ENCODE measurements around the gene CALY. TPM values are rescaled to one million over a fixed set of nuclear protein-coding genes. Genes with fewer than 3 reads are reported as not detected.
A peak's percentile ranks its signal among the peaks of the same experiment; 100 is the strongest.

Gene CALY
- total RNA-seq, 1 donor from 2014 or later, result 19.8 TPM

DNA sequence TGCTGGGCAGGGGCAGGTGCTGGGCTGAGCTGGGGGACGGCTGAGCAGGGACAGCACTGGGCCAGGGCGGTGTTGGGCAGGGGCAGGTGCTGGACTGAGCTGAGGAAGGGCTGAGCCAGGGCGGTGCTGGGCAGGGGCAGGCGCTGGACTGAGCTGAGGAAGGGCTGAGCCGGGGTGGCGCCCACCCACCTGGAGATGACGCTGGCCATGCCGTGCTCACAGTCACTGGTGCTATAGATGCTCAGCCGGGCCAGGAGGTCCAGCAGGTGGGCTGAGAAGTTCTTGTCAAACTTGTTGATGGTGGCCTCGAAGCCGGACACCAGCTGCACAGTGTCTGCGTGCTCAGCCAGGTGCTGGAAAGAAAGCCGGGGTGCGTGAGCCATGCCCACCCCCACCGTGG, 55.6 kb downstream of the CALY start:
- peaks cover 2% of the 10 kb centered on the region for H3K9me3 Mint-ChIP-seq (ENCODE audit: unreplicated experiment)
- H3K27ac Mint-ChIP-seq (ENCODE audit: unreplicated experiment), result no peak overlapping the region
- peaks cover 3% of the 10 kb centered on the region for H3K27me3 Mint-ChIP-seq (ENCODE audit: unreplicated experiment)
- no peaks in the 10 kb centered on the region for H3K36me3 Mint-ChIP-seq (ENCODE audit: unreplicated experiment)
- TF ChIP-seq, protein P1, sequence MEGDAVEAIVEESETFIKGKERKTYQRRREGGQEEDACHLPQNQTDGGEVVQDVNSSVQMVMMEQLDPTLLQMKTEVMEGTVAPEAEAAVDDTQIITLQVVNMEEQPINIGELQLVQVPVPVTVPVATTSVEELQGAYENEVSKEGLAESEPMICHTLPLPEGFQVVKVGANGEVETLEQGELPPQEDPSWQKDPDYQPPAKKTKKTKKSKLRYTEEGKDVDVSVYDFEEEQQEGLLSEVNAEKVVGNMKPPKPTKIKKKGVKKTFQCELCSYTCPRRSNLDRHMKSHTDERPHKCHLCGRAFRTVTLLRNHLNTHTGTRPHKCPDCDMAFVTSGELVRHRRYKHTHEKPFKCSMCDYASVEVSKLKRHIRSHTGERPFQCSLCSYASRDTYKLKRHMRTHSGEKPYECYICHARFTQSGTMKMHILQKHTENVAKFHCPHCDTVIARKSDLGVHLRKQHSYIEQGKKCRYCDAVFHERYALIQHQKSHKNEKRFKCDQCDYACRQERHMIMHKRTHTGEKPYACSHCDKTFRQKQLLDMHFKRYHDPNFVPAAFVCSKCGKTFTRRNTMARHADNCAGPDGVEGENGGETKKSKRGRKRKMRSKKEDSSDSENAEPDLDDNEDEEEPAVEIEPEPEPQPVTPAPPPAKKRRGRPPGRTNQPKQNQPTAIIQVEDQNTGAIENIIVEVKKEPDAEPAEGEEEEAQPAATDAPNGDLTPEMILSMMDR (IDR thresholded peaks at IDR 0.05; ENCODE audit: partially characterized antibody, unreplicated experiment), result no peak
- no peak overlapping the region for H3K4me3 Mint-ChIP-seq (ENCODE audit: unreplicated experiment)
- H3K4me1 Mint-ChIP-seq (ENCODE audit: low read depth, unreplicated experiment), result peaks cover 6% of the 10 kb centered on the region
- DNase-seq, result no peak

DNA sequence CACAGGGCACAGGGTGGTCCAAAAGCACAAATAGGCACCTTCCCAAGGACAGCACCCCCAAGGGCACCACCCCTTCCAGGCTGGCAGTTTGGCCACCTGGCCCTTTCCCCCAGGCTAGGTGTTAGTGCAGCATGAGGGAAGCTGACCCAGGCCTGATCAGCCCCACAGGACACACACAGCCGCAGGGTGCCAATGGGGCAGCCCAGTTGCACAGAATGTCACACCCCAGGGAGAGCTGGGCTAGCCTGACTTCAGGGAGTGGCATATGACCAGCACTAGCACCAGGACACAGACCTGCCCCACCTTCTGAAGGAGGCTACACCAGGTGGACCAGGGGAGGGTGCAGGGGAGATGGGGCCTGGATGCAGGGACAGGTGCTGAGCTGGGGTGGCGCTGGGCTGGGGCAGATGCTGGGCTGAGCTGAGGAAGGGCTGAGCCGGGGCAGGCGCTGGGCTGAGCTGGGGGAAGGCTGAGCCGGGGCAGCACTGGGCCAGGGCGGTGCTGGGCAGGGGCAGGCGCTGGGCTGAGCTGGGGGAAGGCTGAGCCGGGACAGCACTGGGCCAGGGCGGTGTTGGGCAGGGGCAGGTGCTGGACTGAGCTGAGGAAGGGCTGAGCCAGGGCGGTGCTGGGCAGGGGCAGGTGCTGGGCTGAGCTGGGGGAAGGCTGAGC, 56.2 kb downstream of the CALY start:
- H3K4me3 Mint-ChIP-seq (ENCODE audit: unreplicated experiment), result no peak overlapping the region
- H3K4me1 Mint-ChIP-seq (ENCODE audit: low read depth, unreplicated experiment), result peaks cover 6% of the 10 kb centered on the region
- TF ChIP-seq, protein P1 (IDR thresholded peaks at IDR 0.05; ENCODE audit: partially characterized antibody, unreplicated experiment), result no peak
- peaks cover under 1% of the 10 kb centered on the region for H3K9me3 Mint-ChIP-seq (ENCODE audit: unreplicated experiment)
- no peak overlapping the region for H3K27ac Mint-ChIP-seq (ENCODE audit: unreplicated experiment)
- peaks cover 3% of the 10 kb centered on the region for H3K27me3 Mint-ChIP-seq (ENCODE audit: unreplicated experiment)
- no peak for DNase-seq
- H3K36me3 Mint-ChIP-seq (ENCODE audit: unreplicated experiment), result no peaks in the 10 kb centered on the region

DNA sequence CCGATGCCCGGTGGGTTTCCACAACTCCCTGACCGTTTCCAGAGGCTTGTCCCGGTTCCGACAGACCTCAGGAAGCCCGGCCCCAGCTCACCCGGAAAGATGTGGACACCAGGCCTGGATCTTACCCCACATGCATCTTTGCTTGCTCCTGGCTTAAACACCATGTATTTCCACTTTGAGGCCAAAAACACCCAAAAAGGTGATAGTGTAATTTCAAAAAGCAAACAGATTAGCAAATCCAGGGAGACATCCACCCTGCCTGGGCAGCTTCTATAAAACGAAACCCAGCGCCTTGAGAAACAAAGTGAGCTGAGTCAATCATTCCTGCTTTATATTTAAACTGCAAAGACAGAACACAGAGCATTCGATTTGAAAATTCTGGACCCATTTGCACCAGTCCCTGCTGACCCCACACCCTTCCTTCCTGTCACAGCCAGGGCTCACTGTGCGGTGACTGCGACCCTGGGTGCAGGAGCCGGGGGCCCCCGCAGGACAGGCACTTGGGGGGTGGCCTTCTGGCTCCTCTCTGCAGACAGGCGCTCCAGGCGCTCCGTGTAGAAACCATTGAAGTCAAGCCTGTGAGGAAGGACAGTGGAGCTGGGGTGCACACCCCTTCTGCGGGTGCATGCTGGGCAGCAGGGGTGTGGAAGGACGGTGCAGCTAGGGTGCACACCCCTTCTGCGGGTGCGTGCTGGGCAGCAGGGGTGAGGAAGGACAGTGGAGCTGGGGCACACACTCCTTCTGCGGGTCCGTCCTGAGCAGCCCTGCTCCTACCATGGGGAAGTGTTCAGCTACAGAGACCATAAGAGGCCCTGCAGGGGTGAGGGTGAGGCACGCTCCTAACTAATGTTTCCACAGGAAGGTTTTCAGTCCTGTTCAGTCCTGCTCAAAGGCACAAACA, 57.1 kb downstream of the CALY start:
- H3K9me3 Mint-ChIP-seq (ENCODE audit: unreplicated experiment), result no peaks in the 10 kb centered on the region
- H3K4me3 Mint-ChIP-seq (ENCODE audit: unreplicated experiment), result no peak overlapping the region
- no peak for DNase-seq
- TF ChIP-seq, protein P1 (IDR thresholded peaks at IDR 0.05; ENCODE audit: partially characterized antibody, unreplicated experiment), result no peak
- H3K36me3 Mint-ChIP-seq (ENCODE audit: unreplicated experiment), result no peaks in the 10 kb centered on the region
- no peak overlapping the region for H3K27ac Mint-ChIP-seq (ENCODE audit: unreplicated experiment)
- peaks cover 3% of the 10 kb centered on the region for H3K27me3 Mint-ChIP-seq (ENCODE audit: unreplicated experiment)
- H3K4me1 Mint-ChIP-seq (ENCODE audit: low read depth, unreplicated experiment), result peaks cover 6% of the 10 kb centered on the region

- Mint-ChIP-seq H3K4me1 (ENCODE audit: low read depth, unreplicated experiment) (peaks cover 6% of the 10 kb centered on the region), H3K36me3 (ENCODE audit: unreplicated experiment) (no peaks in the 10 kb centered on the region), H3K27ac (ENCODE audit: unreplicated experiment) (peak overlapping the region; percentile 64), H3K4me3 (ENCODE audit: unreplicated experiment) (no peak overlapping the region), H3K9me3 (ENCODE audit: unreplicated experiment) (no peaks in the 10 kb centered on the region), H3K27me3 (ENCODE audit: unreplicated experiment) (peaks cover 2% of the 10 kb centered on the region)
- DNase-seq, result no peak
- TF ChIP-seq, protein P1 (IDR thresholded peaks at IDR 0.05; ENCODE audit: partially characterized antibody, unreplicated experiment), result no peak
Observed at GRCh38 chr10:133278577-133279265, 58.0 kb downstream of the CALY start.
